Endothelial cell of umbilical vein (primary cell): ENCODE measurements around the gene EFHC1. TPM values are rescaled to one million over a fixed set of nuclear protein-coding genes. Genes with fewer than 3 reads are reported as not detected.

Experiments
- BruUV-seq: library from RNA; stranded (reverse); fragments of 400-500 nt; replicated peaks from 2 replicates; lab custom pipeline; 2021; lab: Mats Ljungman, UMichigan
- CTCF ChIA-PET: fragments of 300-600, 350-600 bp; sonication (Branson Sonifier 250); formaldehyde crosslinking; loops from one replicate; lab custom pipeline; 2021; ENCODE audit warnings: antibody characterized with exemption, inconsistent platforms; lab: Charles Lee
- POLR2A ChIA-PET: fragments of 300-600, 350-600 bp; sonication (Branson Sonifier 250); formaldehyde crosslinking; loops from one replicate; lab custom pipeline; 2021; ENCODE audit warnings: antibody characterized with exemption, inconsistent platforms; lab: Charles Lee
- DNase-seq: peaks from one replicate; pipeline ENCODE4 v3.0.0-alpha.2; 2011; ENCODE audit warnings: low read depth, low spot score
- FAIRE-seq: peaks from 2 replicates; lab custom pipeline; 2011; peaks lifted over from hg19 to GRCh38; lab: Jason Lieb, UNC
- H2AFZ ChIP-seq: 2 replicates; pipeline ENCODE4 v1.6.0; 2012; ENCODE audit warnings: low read depth, low read length, control low read depth, inconsistent platforms
- H3K27ac ChIP-seq: 2 replicates; pipeline ENCODE4 v1.5.1; 2011; ENCODE audit warnings: low read depth, mild to moderate bottlenecking, control low read depth, low read length, moderate library complexity; ENCODE audit not compliant: insufficient read depth
- H3K27me3 ChIP-seq, 2 experiments: 2 replicates each; pipeline versions ENCODE4 v1.6.0 to v1.6.1; 2011; ENCODE audit warnings: low read length in 2 of 2, mixed read lengths in 1 of 2; ENCODE audit not compliant: control insufficient read depth in 2 of 2, insufficient read depth in 2 of 2
- H3K36me3 ChIP-seq, 2 experiments: 2 replicates in 1 of 2; 3 replicates in 1 of 2; pipeline ENCODE4 v1.5.1; 2011; ENCODE audit warnings: low read length in 2 of 2, mild to moderate bottlenecking in 1 of 2, moderate library complexity in 1 of 2; ENCODE audit not compliant: control insufficient read depth in 2 of 2, insufficient read depth in 2 of 2; ENCODE audit errors: extremely low read depth in 1 of 2
- H3K4me1 ChIP-seq: 3 replicates; pipeline ENCODE4 v1.5.1; 2011; ENCODE audit warnings: mild to moderate bottlenecking, low read length; ENCODE audit not compliant: control insufficient read depth, insufficient read depth; ENCODE audit errors: extremely low read depth
- H3K4me2 ChIP-seq: 2 replicates; pipeline ENCODE4 v1.6.1; 2011; ENCODE audit warnings: low read length, control low read depth, mixed read lengths; ENCODE audit not compliant: insufficient read depth
- H3K4me3 ChIP-seq, 3 experiments: fragments of 200-600 bp in 1 of 3; sonication (generic), shearing (Covaris generic) in 1 of 3; replicated peaks in 1 of 3; 2 replicates each; pipeline ENCODE4 v1.5.1; 2011 to 2016; ENCODE audit warnings: control low read depth in 3 of 3, low read length in 3 of 3, mild to moderate bottlenecking in 2 of 3, inconsistent platforms in 1 of 3, low read depth in 1 of 3, moderate library complexity in 1 of 3; ENCODE audit not compliant: insufficient read depth in 1 of 3
- H3K79me2 ChIP-seq: 2 replicates; pipeline ENCODE4 v1.6.0; 2012; ENCODE audit warnings: low read length, inconsistent platforms; ENCODE audit not compliant: control insufficient read depth, insufficient read depth
- H3K9ac ChIP-seq: replicated peaks from 2 replicates; pipeline ENCODE3; 2011; ENCODE audit warnings: low read length, control low read depth; ENCODE audit not compliant: insufficient read depth; ENCODE audit errors: extremely low read depth
- H3K9me1 ChIP-seq: replicated peaks from 3 replicates; pipeline ENCODE4 v1.6.0; 2011; ENCODE audit warnings: mild to moderate bottlenecking, low read length; ENCODE audit not compliant: control insufficient read depth, insufficient read depth; ENCODE audit errors: extremely low read depth
- H3K9me3 ChIP-seq: replicated peaks from 2 replicates; pipeline ENCODE4 v1.5.1; 2012; ENCODE audit warnings: low read length, inconsistent platforms; ENCODE audit not compliant: control insufficient read depth, insufficient read depth
- H4K20me1 ChIP-seq: replicated peaks from 2 replicates; pipeline ENCODE3; 2011; ENCODE audit warnings: mild to moderate bottlenecking, low read length; ENCODE audit not compliant: control insufficient read depth, insufficient read depth; ENCODE audit errors: extremely low read depth
- EZH2 ChIP-seq: IDR thresholded peaks from 2 replicates; pipeline ENCODE4 v1.6.1; 2012; ENCODE audit warnings: borderline replicate concordance, low read depth, mild to moderate bottlenecking, moderate library complexity, low read length, inconsistent platforms; ENCODE audit not compliant: severe bottlenecking
- GATA2 ChIP-seq: IDR thresholded peaks from 2 replicates; pipeline ENCODE4 v1.7.0; 2011; ENCODE audit warnings: low read depth, mild to moderate bottlenecking, moderate library complexity, mixed read lengths, low read length; ENCODE audit not compliant: insufficient read length, insufficient read depth
- JUN ChIP-seq: IDR thresholded peaks from 2 replicates; pipeline ENCODE4 v1.6.1; 2011; ENCODE audit warnings: borderline replicate concordance, low read depth; ENCODE audit not compliant: insufficient read length, insufficient read depth
- MYC ChIP-seq: IDR thresholded peaks from one replicate; pipeline ENCODE4 v1.6.1; 2011; ENCODE audit warnings: mild to moderate bottlenecking, low read depth, low read length
- POLR2A ChIP-seq: IDR thresholded peaks from 2 replicates; pipeline ENCODE4 v1.6.1; 2012; ENCODE audit warnings: low read depth, mild to moderate bottlenecking, control low read depth, low read length
- POLR2AphosphoS5 ChIP-seq: IDR thresholded peaks from 2 replicates; pipeline ENCODE4 v1.6.1; 2012; ENCODE audit warnings: low read depth, mild to moderate bottlenecking, control low read depth, low read length, moderate library complexity; ENCODE audit not compliant: insufficient read depth
- dilution Hi-C: fragments of 300-500 bp; cut with MboI; formaldehyde crosslinking; loops from one replicate; pipeline ENCODE4 v1.15.0; 2019; ENCODE audit warnings: low sequenced_read_pairs; ENCODE audit not compliant: extremely low pct_ligation_motif_present
- intact Hi-C: fragments of 100-400 bp; cut with micrococcal nuclease; formaldehyde crosslinking; loops from one replicate; pipeline ENCODE4 v1.10.0; 2022
- polyA plus RNA-seq, 4 experiments: library from polyadenylated mRNA; depleted of rRNA in 3 of 4; stranded (reverse) in 3 of 4; unstranded in 1 of 4; fragments of >200 nt; gene quantifications; 2 replicates each; pipeline versions ENCODE4 v1.2.1 to v1.2.3, GENCODE V29; 2011 to 2012; ENCODE audit warnings: missing spikeins in 1 of 4
- total RNA-seq: library from RNA; stranded (reverse); gene quantifications from 2 replicates; pipeline ENCODE4 v1.2.3, GENCODE V29; 2021
- TF ChIP-seq, protein P1 (sequence below): IDR thresholded peaks from 2 replicates; pipeline ENCODE4 v1.6.1; 2011; ENCODE audit not compliant: insufficient read depth, insufficient read length

Gene EFHC1
- total and polyA plus RNA-seq, 2 donors (not counting 3 experiments of a cell fraction or from before 2014, with no cell fraction given): 14.6 to 17.6 TPM

GRCh38 chr6:52496631-52497030, 76.5 kb downstream of the EFHC1 start:
- no peak overlapping the region for H2AFZ ChIP-seq
- POLR2A ChIA-PET: no interaction called here
- peaks cover 0 to 12% of the 10 kb centered on the region in 2 experiments for H3K36me3 ChIP-seq
- CTCF ChIA-PET: interaction anchor here (1.7 kb wide), 1 partner anchor 89 kb away, joined by 6 read pairs; no protein-coding TSS in a partner anchor
- H3K9me1 ChIP-seq: no peaks in the 10 kb centered on the region
- H3K9me3 ChIP-seq: no peaks in the 10 kb centered on the region
- no peak overlapping the region for H3K27ac ChIP-seq
- DNase-seq (no peak), FAIRE-seq (no peak)
- no peak overlapping the region for H3K4me3 ChIP-seq
- H3K9ac ChIP-seq: no peak overlapping the region
- intact Hi-C loops: no loop called here
- dilution Hi-C loops: no loop called here
- no peak overlapping the region for H3K4me2 ChIP-seq
- peaks cover 13% of the 10 kb centered on the region for H3K4me1 ChIP-seq
- TF ChIP-seq, protein P1, sequence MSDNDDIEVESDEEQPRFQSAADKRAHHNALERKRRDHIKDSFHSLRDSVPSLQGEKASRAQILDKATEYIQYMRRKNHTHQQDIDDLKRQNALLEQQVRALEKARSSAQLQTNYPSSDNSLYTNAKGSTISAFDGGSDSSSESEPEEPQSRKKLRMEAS: no peak
- TF ChIP-seq POLR2AphosphoS5: peak; percentile 23
- no peak for TF ChIP-seq JUN
- no peak for TF ChIP-seq MYC
- no peak for TF ChIP-seq EZH2
- no peak for TF ChIP-seq GATA2
- no peak for TF ChIP-seq POLR2A
- H3K79me2 ChIP-seq: no peaks in the 10 kb centered on the region
- no peaks in the 10 kb centered on the region for H3K27me3 ChIP-seq
- no TSS peak for BruUV-seq
- no peaks in the 10 kb centered on the region for H4K20me1 ChIP-seq

DNA sequence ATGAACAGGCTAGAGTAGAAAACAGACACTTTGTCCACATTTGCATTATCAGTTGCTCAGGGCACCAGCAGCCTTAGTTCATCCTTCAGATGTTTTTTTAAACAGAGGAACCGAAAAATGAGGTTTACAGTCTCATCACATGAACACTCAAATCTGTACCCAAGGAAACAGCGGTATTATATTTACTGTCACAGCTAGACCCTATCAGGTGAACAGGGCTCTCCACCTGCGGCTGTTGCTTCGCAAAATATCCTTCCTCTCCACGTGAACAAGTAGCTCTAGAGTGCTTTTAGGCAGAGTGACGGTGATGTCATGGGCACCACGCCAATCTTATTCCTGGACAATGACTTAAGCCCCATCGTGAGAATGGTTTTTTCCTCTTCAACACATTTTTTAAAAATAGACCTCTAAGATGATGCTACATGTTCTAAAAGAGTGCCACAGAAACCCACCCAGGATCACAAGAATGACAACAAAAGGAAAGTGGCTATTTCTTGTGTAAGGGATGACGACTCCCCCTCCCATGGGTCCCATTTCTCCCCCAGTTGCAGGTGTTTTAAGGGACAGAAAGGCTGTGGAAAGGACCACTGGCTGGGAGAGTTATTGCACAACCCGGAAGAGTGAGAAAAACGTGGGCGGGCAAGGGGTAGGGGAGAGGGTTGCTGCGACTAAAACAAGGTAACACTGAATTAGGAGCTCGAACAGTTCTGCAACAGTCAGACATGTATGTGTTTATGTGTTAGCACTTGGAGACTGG, 77.7 kb downstream of the EFHC1 start:
- TSS peak; percentile 3 for BruUV-seq
- Histone ChIP-seq H3K27me3 (no peaks in the 10 kb centered on the region), H3K4me1 (peaks cover 6% of the 10 kb centered on the region), H3K36me3 (peaks cover 6 to 23% of the 10 kb centered on the region in 2 experiments), H3K27ac (no peak overlapping the region), H3K9me1 (no peaks in the 10 kb centered on the region), H3K9ac (no peak overlapping the region), H2AFZ (no peak overlapping the region), H3K4me3 (no peak overlapping the region), H3K9me3 (no peaks in the 10 kb centered on the region), H4K20me1 (no peaks in the 10 kb centered on the region), H3K79me2 (no peaks in the 10 kb centered on the region), H3K4me2 (no peak overlapping the region)
- intact Hi-C loops: no loop called here
- dilution Hi-C loops: no loop called here
- CTCF ChIA-PET: no interaction called here
- POLR2A ChIA-PET: no interaction called here
- no peak for FAIRE-seq
- TF ChIP-seq POLR2AphosphoS5: no peak
- TF ChIP-seq EZH2: no peak
- DNase-seq: no peak
